ENCODE measurements around the gene BRICD5.
A peak's percentile ranks its signal among the peaks of the same experiment; 100 is the strongest.

BRICD5 gene

GRCh38 chr16:2212362-2213324 lies 2.0 kb upstream of the BRICD5 start:
- Histone ChIP-seq H3K4me3 (ENCODE audit: low read depth, low read length) (peak overlapping the region; percentile 78), H3K4me1 (ENCODE audit: control insufficient read depth, insufficient read depth, low read length) (0 out of 2 replicates have a peak, but pooled peaks cover 2% of the 10 kb centered on the region), H3K27ac (ENCODE audit: extremely low read depth, low read depth, low read length) (peak overlapping the region; percentile 94; the same call in 1 of the 2 replicates), H3K9me3 (ENCODE audit: control insufficient read depth, insufficient read depth, low read depth, low read length) (no peaks in the 10 kb centered on the region), H3K36me3 (ENCODE audit: control insufficient read depth in 2 of 2, insufficient read depth in 1 of 2, low read length in 2 of 2) (peaks cover 0 to 45% of the 10 kb centered on the region in 2 experiments; a peak in 1 of 3 replicates)
- POLR2A ChIA-PET: interaction anchor here (0.8 to 1.8 kb wide), 2 partner anchors 9 to 57 kb away, joined by 3 to 4 read pairs; partner anchors contain the start of gene TRAF7
- CTCF ChIA-PET: no interaction called here
- no peak for TF ChIP-seq ZNF561 (tag by site-specific recombination; IDR thresholded peaks at IDR 0.05; ENCODE audit: borderline replicate concordance)
- no peak for TF ChIP-seq ZNF202 (tag by site-specific recombination; IDR thresholded peaks at IDR 0.05; ENCODE audit: borderline replicate concordance)
- TF ChIP-seq ZSCAN30 (tag by site-specific recombination; IDR thresholded peaks at IDR 0.05): 0 out of 2 replicates have a peak, but pooled peaks have one; percentile 28
- no peak for TF ChIP-seq GLI4 (tag by site-specific recombination; IDR thresholded peaks at IDR 0.05)
- TF ChIP-seq, protein P1, sequence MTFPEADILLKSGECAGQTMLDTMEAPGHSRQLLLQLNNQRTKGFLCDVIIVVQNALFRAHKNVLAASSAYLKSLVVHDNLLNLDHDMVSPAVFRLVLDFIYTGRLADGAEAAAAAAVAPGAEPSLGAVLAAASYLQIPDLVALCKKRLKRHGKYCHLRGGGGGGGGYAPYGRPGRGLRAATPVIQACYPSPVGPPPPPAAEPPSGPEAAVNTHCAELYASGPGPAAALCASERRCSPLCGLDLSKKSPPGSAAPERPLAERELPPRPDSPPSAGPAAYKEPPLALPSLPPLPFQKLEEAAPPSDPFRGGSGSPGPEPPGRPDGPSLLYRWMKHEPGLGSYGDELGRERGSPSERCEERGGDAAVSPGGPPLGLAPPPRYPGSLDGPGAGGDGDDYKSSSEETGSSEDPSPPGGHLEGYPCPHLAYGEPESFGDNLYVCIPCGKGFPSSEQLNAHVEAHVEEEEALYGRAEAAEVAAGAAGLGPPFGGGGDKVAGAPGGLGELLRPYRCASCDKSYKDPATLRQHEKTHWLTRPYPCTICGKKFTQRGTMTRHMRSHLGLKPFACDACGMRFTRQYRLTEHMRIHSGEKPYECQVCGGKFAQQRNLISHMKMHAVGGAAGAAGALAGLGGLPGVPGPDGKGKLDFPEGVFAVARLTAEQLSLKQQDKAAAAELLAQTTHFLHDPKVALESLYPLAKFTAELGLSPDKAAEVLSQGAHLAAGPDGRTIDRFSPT (tag by site-specific recombination; IDR thresholded peaks at IDR 0.05): 0 out of 2 replicates have a peak, but pooled peaks have one; percentile 24
- TF ChIP-seq ZNF48 (tag by site-specific recombination; IDR thresholded peaks at IDR 0.05): no peak
- 0 out of 2 replicates have a peak, but pooled peaks have one; percentile 20 for TF ChIP-seq IKZF3 (tag by site-specific recombination; IDR thresholded peaks at IDR 0.05)
- TF ChIP-seq ZBTB44 (tag by site-specific recombination; IDR thresholded peaks at IDR 0.05): 0 out of 2 replicates have a peak, but pooled peaks have one; percentile 7
- no peak for TF ChIP-seq ZFP69B (tag by site-specific recombination; IDR thresholded peaks at IDR 0.05)
- TF ChIP-seq ZNF768 (tag by site-specific recombination; IDR thresholded peaks at IDR 0.05): 0 out of 2 replicates have a peak, but pooled peaks have one; percentile 27
- 0 out of 2 replicates have a peak, but pooled peaks have one; percentile 13 for TF ChIP-seq ZBTB20 (tag by site-specific recombination; IDR thresholded peaks at IDR 0.05)
- no peak for TF ChIP-seq ZNF169 (tag by site-specific recombination; IDR thresholded peaks at IDR 0.05)
- no peak for TF ChIP-seq REST (tag by site-specific recombination; IDR thresholded peaks at IDR 0.05)
- TF ChIP-seq ZFHX2 (tag by site-specific recombination; conservative IDR thresholded peaks at IDR 0.05): 0 out of 2 replicates have a peak, but pooled peaks have one; percentile 17
- no peak for TF ChIP-seq PRDM6 (tag by site-specific recombination; IDR thresholded peaks at IDR 0.05)
- TF ChIP-seq, protein P2, sequence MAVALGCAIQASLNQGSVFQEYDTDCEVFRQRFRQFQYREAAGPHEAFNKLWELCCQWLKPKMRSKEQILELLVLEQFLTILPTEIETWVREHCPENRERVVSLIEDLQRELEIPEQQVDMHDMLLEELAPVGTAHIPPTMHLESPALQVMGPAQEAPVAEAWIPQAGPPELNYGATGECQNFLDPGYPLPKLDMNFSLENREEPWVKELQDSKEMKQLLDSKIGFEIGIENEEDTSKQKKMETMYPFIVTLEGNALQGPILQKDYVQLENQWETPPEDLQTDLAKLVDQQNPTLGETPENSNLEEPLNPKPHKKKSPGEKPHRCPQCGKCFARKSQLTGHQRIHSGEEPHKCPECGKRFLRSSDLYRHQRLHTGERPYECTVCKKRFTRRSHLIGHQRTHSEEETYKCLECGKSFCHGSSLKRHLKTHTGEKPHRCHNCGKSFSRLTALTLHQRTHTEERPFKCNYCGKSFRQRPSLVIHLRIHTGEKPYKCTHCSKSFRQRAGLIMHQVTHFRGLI (tag by site-specific recombination; IDR thresholded peaks at IDR 0.05): no peak
- no peak for TF ChIP-seq ZNF624 (tag by site-specific recombination; IDR thresholded peaks at IDR 0.05)
- peak; percentile 36 for TF ChIP-seq SP2 (tag by site-specific recombination; IDR thresholded peaks at IDR 0.05)
- TF ChIP-seq ZNF335 (tag by site-specific recombination; conservative IDR thresholded peaks at IDR 0.05): peak; percentile 78
- TF ChIP-seq ZNF274 (IDR thresholded peaks at IDR 0.05; ENCODE audit: low read length): no peak
- TF ChIP-seq ZNF274 (tag by site-specific recombination; IDR thresholded peaks at IDR 0.05; ENCODE audit: borderline replicate concordance): no peak
- TF ChIP-seq EGR2 (tag by site-specific recombination; IDR thresholded peaks at IDR 0.05; ENCODE audit: low read depth): peak; percentile 46; the same call in 1 of the 2 replicates
- no peak for TF ChIP-seq KLF16 (tag by site-specific recombination; IDR thresholded peaks at IDR 0.05)
- peak; percentile 39; the same call in 1 of the 2 replicates for TF ChIP-seq ZBTB6 (tag by site-specific recombination; IDR thresholded peaks at IDR 0.05)
